Gastrocnemius medialis (tissue), 4 donors: ENCODE results near the gene NOX5. TPM values are rescaled to one million over a fixed set of nuclear protein-coding genes. Genes with fewer than 3 reads are reported as not detected.

ENCODE experiments used
- ATAC-seq, 2 donors: fragments of 150-250 bp; one replicate each; pipeline ENCODE4 v1.9.1; 2016
- DNase-seq, 2 donors: peaks; one replicate each; pipeline ENCODE4 v3.0.0-alpha.2; 2019
- H3K27ac ChIP-seq, 4 donors: fragments of 200-600 bp; sonication (generic); 1 replicate in 1 of 4; 2 replicates in 3 of 4; pipeline ENCODE4 v1.5.1; 2016 to 2018; ENCODE audit warnings: mild to moderate bottlenecking in 2 of 4, moderate library complexity in 1 of 4
- H3K27me3 ChIP-seq, 3 donors: fragments of 200-600 bp; sonication (generic) in 2 of 3; 1 replicate in 1 of 3; 2 replicates in 2 of 3; pipeline versions ENCODE4 v1.5.1 to v1.6.0; 2016 to 2019; ENCODE audit warnings: mild to moderate bottlenecking in 1 of 3, moderate library complexity in 1 of 3
- H3K36me3 ChIP-seq, 2 donors: fragments of 200-600 bp; sonication (generic) in 1 of 2; one replicate each; pipeline ENCODE4 v1.5.1; 2017 to 2018
- H3K4me1 ChIP-seq, 2 donors: fragments of 200-600 bp; sonication (generic) in 1 of 2; one replicate each; pipeline ENCODE4 v1.5.1; 2016 to 2017; ENCODE audit warnings: mild to moderate bottlenecking in 2 of 2
- H3K4me3 ChIP-seq, 4 donors: fragments of 200-600 bp; sonication (generic) in 3 of 4; 1 replicate in 1 of 4; 2 replicates in 3 of 4; pipeline ENCODE4 v1.5.1; 2016 to 2019; ENCODE audit warnings: mild to moderate bottlenecking in 2 of 4
- H3K9me3 ChIP-seq, 3 donors: fragments of 200-600 bp; sonication (generic) in 2 of 3; 1 replicate in 1 of 3; 2 replicates in 2 of 3; pipeline ENCODE4 v1.5.1; 2016 to 2019
- POLR2A ChIP-seq, 2 donors: fragments of 450-650 bp; IDR thresholded peaks; one replicate each; pipeline ENCODE4 v1.6.1; 2017; ENCODE audit warnings: antibody characterized with exemption in 2 of 2, mild to moderate bottlenecking in 2 of 2, moderate library complexity in 2 of 2
- in situ Hi-C, 4 donors: fragments of 200-750 bp; cut with MboI; loops; one replicate each; pipeline versions ENCODE4 v1.15.0 to v1.8.0; 2017; ENCODE audit warnings: low sequenced_read_pairs in 4 of 4
- intact Hi-C: fragments of 100-400 bp; cut with DNase I; formaldehyde crosslinking; loops from one replicate; pipeline ENCODE4 v1.15.1; 2023; ENCODE audit warnings: low total_unique reads
- total RNA-seq, 4 donors: library from RNA; depleted of rRNA; stranded (reverse); fragments of >200 nt; gene quantifications; one replicate each; pipeline versions ENCODE4 v1.1.0 to v1.2.3, GENCODE V29; 2016
- TF ChIP-seq, protein P1 (sequence below), 5 experiments: fragments of 450-650 bp in 3 of 5; fragments of 200-600 bp in 2 of 5; sonication (generic) in 2 of 5; IDR thresholded peaks in 4 of 5; conservative IDR thresholded peaks in 1 of 5; 1 replicate in 4 of 5; 2 replicates in 1 of 5; pipeline ENCODE4 v1.5.1; 2016 to 2019; ENCODE audit warnings: antibody characterized with exemption in 5 of 5, mild to moderate bottlenecking in 3 of 5, moderate library complexity in 3 of 5

The NOX5 gene
- total RNA-seq, 4 donors from 2014 or later = not detected

- Histone ChIP-seq H3K27ac (no peak overlapping the region), H3K4me1 (peaks cover 9 to 14% of the 10 kb centered on the region in 2 donors), H3K36me3 (no peaks in the 10 kb centered on the region), H3K27me3 (no peaks in the 10 kb centered on the region), H3K4me3 (no peak overlapping the region), H3K9me3 (no peaks in the 10 kb centered on the region)
- in situ Hi-C loops (loop anchor here in 3 of 4 donors (5.0 to 25.0 kb wide), 2 partner anchors 207 to 342 kb away; no protein-coding TSS in a partner anchor), intact Hi-C loops (no loop called here)
- DNase-seq = no peak
- TF ChIP-seq, protein P1, sequence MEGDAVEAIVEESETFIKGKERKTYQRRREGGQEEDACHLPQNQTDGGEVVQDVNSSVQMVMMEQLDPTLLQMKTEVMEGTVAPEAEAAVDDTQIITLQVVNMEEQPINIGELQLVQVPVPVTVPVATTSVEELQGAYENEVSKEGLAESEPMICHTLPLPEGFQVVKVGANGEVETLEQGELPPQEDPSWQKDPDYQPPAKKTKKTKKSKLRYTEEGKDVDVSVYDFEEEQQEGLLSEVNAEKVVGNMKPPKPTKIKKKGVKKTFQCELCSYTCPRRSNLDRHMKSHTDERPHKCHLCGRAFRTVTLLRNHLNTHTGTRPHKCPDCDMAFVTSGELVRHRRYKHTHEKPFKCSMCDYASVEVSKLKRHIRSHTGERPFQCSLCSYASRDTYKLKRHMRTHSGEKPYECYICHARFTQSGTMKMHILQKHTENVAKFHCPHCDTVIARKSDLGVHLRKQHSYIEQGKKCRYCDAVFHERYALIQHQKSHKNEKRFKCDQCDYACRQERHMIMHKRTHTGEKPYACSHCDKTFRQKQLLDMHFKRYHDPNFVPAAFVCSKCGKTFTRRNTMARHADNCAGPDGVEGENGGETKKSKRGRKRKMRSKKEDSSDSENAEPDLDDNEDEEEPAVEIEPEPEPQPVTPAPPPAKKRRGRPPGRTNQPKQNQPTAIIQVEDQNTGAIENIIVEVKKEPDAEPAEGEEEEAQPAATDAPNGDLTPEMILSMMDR (IDR thresholded peaks at IDR 0.05 in 4 of 5, conservative IDR thresholded peaks at IDR 0.05 in 1 of 5) = no peak
- no peak for TF ChIP-seq POLR2A (IDR thresholded peaks at IDR 0.05)
- no peak for ATAC-seq
Measured at GRCh38 chr15:69055251-69055650, 40.8 kb downstream of the NOX5 start.

DNA sequence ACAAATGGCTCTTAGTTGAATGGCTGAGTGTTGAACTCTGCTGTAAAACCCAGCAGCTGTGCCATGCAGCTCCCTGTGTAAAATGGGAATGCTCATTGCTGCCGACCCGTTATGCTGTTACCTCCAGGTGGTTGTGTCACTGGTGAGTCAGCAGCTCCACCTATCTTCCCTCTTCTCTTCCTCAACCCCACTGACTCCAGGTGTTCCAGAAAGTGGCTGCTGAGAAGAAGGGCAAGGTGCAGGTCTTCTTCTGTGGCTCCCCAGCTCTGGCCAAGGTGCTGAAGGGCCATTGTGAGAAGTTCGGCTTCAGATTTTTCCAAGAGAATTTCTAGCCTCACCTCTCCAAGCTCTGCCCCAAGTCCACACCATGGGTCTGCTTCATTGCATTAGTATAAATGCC lies 41.9 kb downstream of the NOX5 start:
- DNase-seq = no peak
- H3K27me3 ChIP-seq = no peaks in the 10 kb centered on the region
- no peak overlapping the region for H3K27ac ChIP-seq
- TF ChIP-seq, protein P1 (IDR thresholded peaks at IDR 0.05 in 4 of 5, conservative IDR thresholded peaks at IDR 0.05 in 1 of 5) = no peak
- no peak for TF ChIP-seq POLR2A (IDR thresholded peaks at IDR 0.05)
- H3K36me3 ChIP-seq = no peaks in the 10 kb centered on the region
- in situ Hi-C loops (loop anchor here in 3 of 4 donors (5.0 to 25.0 kb wide), 2 partner anchors 206 to 341 kb away; no protein-coding TSS in a partner anchor), intact Hi-C loops (no loop called here)
- peaks cover 9 to 14% of the 10 kb centered on the region in 2 donors for H3K4me1 ChIP-seq
- ATAC-seq = no peak
- H3K4me3 ChIP-seq = no peak overlapping the region
- H3K9me3 ChIP-seq = no peaks in the 10 kb centered on the region

- Histone ChIP-seq H3K9me3 (no peaks in the 10 kb centered on the region), H3K4me3 (peak overlapping the region in 2 of 4 donors; percentile 9 to 17), H3K27me3 (no peaks in the 10 kb centered on the region), H3K36me3 (no peaks in the 10 kb centered on the region), H3K27ac (peak overlapping the region in 1 of 4 donors; percentile 46), H3K4me1 (peaks cover 9 to 14% of the 10 kb centered on the region in 2 donors)
- intact Hi-C loops (loop anchor here (1.0 to 2.0 kb wide), 4 partner anchors 166 to 408 kb away; no protein-coding TSS in a partner anchor), in situ Hi-C loops (loop anchor here in 3 of 4 donors (5.0 to 25.0 kb wide), 2 partner anchors 203 to 338 kb away; no protein-coding TSS in a partner anchor)
- DNase-seq (peak; percentile 48 to 75), ATAC-seq (peak; percentile 88)
- no peak for TF ChIP-seq POLR2A (IDR thresholded peaks at IDR 0.05)
- TF ChIP-seq, protein P1 (IDR thresholded peaks at IDR 0.05 in 4 of 5, conservative IDR thresholded peaks at IDR 0.05 in 1 of 5) = peak; percentile 85 to 89 (median 87)
Measured at GRCh38 chr15:69058830-69059556, 44.5 kb downstream of the NOX5 start.

DNA sequence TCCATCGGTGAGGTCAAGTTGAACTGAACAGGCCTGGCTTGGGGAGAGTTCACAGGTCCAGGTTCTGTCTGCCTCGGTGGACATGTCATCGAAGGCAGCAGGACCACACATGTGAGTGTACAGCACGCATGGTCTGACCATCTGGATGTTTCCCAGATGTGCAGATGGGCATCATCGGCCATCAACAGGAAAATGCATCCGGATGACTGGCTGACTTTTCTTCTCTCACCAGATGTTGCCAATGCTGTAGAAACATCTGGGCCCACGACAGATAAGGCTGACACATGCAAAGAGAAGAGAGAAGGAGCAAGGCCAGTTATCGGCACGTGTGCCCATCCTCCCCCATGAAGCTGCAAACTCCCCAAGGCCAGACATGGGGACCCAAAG lies 45.1 kb downstream of the NOX5 start:
- intact Hi-C loops = loop anchor here (1.0 to 2.0 kb wide), 4 partner anchors 166 to 407 kb away; no protein-coding TSS in a partner anchor
- DNase-seq (no peak), ATAC-seq (no peak)
- no peak for TF ChIP-seq POLR2A (IDR thresholded peaks at IDR 0.05)
- TF ChIP-seq, protein P1 (IDR thresholded peaks at IDR 0.05 in 4 of 5, conservative IDR thresholded peaks at IDR 0.05 in 1 of 5) = no peak
- no peaks in the 10 kb centered on the region for H3K36me3 ChIP-seq
- H3K27ac ChIP-seq = peak overlapping the region in 1 of 4 donors; percentile 46
- peak overlapping the region in 2 of 4 donors; percentile 9 to 17 for H3K4me3 ChIP-seq
- in situ Hi-C loops = loop anchor here in 3 of 4 donors (5.0 to 25.0 kb wide), 2 partner anchors 203 to 338 kb away; no protein-coding TSS in a partner anchor
- H3K9me3 ChIP-seq = no peaks in the 10 kb centered on the region
- no peaks in the 10 kb centered on the region for H3K27me3 ChIP-seq
- peaks cover 9 to 14% of the 10 kb centered on the region in 2 donors for H3K4me1 ChIP-seq
